ENCODE results near the gene TXNDC5. TPM values are rescaled to one million over a fixed set of nuclear protein-coding genes. Genes with fewer than 3 reads are reported as not detected.

The TXNDC5 gene
- polyA plus RNA-seq, 3 donors = 12.6 to 33.5 (median 21.2) TPM

DNA sequence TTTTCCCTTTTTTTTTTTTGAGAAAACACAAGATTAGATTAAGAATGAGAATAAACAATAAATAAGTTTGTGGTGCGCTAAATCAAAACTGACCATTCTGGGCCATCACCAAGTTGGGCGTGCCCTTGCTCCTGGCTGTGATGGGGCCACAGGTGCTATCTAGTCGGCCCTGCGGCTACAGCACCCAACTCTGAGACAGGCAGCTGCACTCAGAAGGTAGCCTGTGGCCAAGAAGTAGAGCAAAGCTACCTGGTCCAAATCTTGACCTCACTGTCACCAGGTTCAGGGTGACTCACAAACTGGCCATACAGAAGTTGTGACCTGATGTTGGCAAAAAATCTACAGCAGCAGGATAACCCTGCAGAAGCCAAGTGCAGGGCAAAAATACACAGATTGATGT is 3.4 kb downstream of the TXNDC5 start:
- Mint-ChIP-seq H3K36me3 (peaks cover 28% of the 10 kb centered on the region in 2 donors), H3K9me3 (no peaks in the 10 kb centered on the region), H3K4me3 (no peak overlapping the region), H3K27ac (no peak overlapping the region), H3K27me3 (ENCODE audit: low read depth in 3 of 3) (peaks cover 0 to 6% (median 0%) of the 10 kb centered on the region in 3 donors), H3K4me1 (peaks cover 12% of the 10 kb centered on the region)
- intact Hi-C loops (cut with micrococcal nuclease) = loop anchor here in 1 of 2 donors (5.0 kb wide), 1 partner anchor 180 kb away; the partner anchor contains the start of gene BMP6
- Histone ChIP-seq H3K9me3 (replicated peaks in 1 of 2; ENCODE audit: control insufficient read depth in 1 of 2, insufficient read depth in 1 of 2, low read length in 2 of 2) (no peaks in the 10 kb centered on the region), H3K4me1 (ENCODE audit: control insufficient read depth in 1 of 2, insufficient read depth in 2 of 2, low read length in 2 of 2) (peaks cover 12 to 16% of the 10 kb centered on the region in 2 donors), H3K27me3 (ENCODE audit: control insufficient read depth in 2 of 2, insufficient read depth in 2 of 2, low read length in 2 of 2) (peaks cover 0 to 6% of the 10 kb centered on the region in 2 donors), H2AFZ (ENCODE audit: insufficient read depth, low read depth, low read length, poor library complexity, severe bottlenecking) (no peak overlapping the region), H3K79me2 (ENCODE audit: insufficient read depth, low read length) (peaks cover 50% of the 10 kb centered on the region), H3K9ac (ENCODE audit: insufficient read depth, low read length, poor library complexity, severe bottlenecking) (no peak overlapping the region), H3K36me3 (replicated peaks in 1 of 2; ENCODE audit: control insufficient read depth in 1 of 2, insufficient read depth in 2 of 2, low read length in 2 of 2) (peaks cover 27 to 28% of the 10 kb centered on the region in 2 donors), H3K4me2 (replicated peaks; ENCODE audit: extremely low read depth, low read length, poor library complexity, severe bottlenecking) (no peak overlapping the region), H3K27ac (ENCODE audit: low read depth in 1 of 2, low read length in 2 of 2) (no peak overlapping the region), H4K20me1 (ENCODE audit: insufficient read depth, low read length) (peaks cover 4% of the 10 kb centered on the region), H3K4me3 (replicated peaks in 1 of 3; ENCODE audit: low read depth in 2 of 3, low read length in 3 of 3) (no peak overlapping the region)
- no peak for DNase-seq
- TF ChIP-seq, protein P1, sequence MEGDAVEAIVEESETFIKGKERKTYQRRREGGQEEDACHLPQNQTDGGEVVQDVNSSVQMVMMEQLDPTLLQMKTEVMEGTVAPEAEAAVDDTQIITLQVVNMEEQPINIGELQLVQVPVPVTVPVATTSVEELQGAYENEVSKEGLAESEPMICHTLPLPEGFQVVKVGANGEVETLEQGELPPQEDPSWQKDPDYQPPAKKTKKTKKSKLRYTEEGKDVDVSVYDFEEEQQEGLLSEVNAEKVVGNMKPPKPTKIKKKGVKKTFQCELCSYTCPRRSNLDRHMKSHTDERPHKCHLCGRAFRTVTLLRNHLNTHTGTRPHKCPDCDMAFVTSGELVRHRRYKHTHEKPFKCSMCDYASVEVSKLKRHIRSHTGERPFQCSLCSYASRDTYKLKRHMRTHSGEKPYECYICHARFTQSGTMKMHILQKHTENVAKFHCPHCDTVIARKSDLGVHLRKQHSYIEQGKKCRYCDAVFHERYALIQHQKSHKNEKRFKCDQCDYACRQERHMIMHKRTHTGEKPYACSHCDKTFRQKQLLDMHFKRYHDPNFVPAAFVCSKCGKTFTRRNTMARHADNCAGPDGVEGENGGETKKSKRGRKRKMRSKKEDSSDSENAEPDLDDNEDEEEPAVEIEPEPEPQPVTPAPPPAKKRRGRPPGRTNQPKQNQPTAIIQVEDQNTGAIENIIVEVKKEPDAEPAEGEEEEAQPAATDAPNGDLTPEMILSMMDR (IDR thresholded peaks at IDR 0.05) = no peak
- WGBS (ENCODE audit: insufficient coverage) = 99% methylated on average over 4 of the region's 4 CpGs

DNA sequence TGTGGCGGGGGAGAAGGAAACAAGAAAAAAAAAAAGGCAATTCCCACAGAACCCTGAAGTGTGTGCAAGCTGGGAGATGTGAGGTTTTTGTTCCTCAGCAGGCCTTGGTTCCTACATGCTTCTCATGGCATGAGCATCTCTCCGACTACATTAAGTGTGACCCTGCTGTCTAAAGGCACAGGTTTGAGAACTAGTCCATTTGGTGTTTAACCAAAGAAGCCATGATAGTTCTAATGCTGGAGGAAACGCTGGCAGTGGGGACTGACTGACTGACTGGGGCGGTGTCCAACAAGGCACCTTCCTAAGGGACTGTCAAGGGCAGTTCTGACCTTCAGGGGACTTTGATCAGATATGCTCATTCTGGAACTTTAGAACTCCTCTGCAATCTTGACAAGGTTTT is 3.8 kb downstream of the TXNDC5 start:
- peaks cover 50% of the 10 kb centered on the region for H3K79me2 ChIP-seq (ENCODE audit: insufficient read depth, low read length)
- no peak overlapping the region for H3K9ac ChIP-seq (ENCODE audit: insufficient read depth, low read length, poor library complexity, severe bottlenecking)
- no peak overlapping the region for H2AFZ ChIP-seq (ENCODE audit: insufficient read depth, low read depth, low read length, poor library complexity, severe bottlenecking)
- peaks cover 12 to 16% of the 10 kb centered on the region in 2 donors for H3K4me1 ChIP-seq (ENCODE audit: control insufficient read depth in 1 of 2, insufficient read depth in 2 of 2, low read length in 2 of 2)
- H3K27me3 ChIP-seq (ENCODE audit: control insufficient read depth in 2 of 2, insufficient read depth in 2 of 2, low read length in 2 of 2) = peaks cover 0 to 6% of the 10 kb centered on the region in 2 donors
- intact Hi-C loops (cut with micrococcal nuclease) = loop anchor here in 1 of 2 donors (5.0 kb wide), 1 partner anchor 179 kb away; the partner anchor contains the start of gene BMP6
- peaks cover 4% of the 10 kb centered on the region for H4K20me1 ChIP-seq (ENCODE audit: insufficient read depth, low read length)
- no peak overlapping the region for H3K4me2 ChIP-seq (replicated peaks; ENCODE audit: extremely low read depth, low read length, poor library complexity, severe bottlenecking)
- TF ChIP-seq, protein P1 (IDR thresholded peaks at IDR 0.05) = no peak
- Mint-ChIP-seq H3K27ac (no peak overlapping the region), H3K9me3 (no peaks in the 10 kb centered on the region), H3K4me3 (no peak overlapping the region), H3K36me3 (peaks cover 32 to 33% of the 10 kb centered on the region in 2 donors), H3K27me3 (ENCODE audit: low read depth in 3 of 3) (peaks cover 0 to 6% (median 0%) of the 10 kb centered on the region in 3 donors), H3K4me1 (peaks cover 12% of the 10 kb centered on the region)
- no peak for DNase-seq
- WGBS (ENCODE audit: insufficient coverage) = 100% methylated on average over 3 of the region's 4 CpGs
- H3K9me3 ChIP-seq (replicated peaks in 1 of 2; ENCODE audit: control insufficient read depth in 1 of 2, insufficient read depth in 1 of 2, low read length in 2 of 2) = no peaks in the 10 kb centered on the region
- H3K4me3 ChIP-seq (replicated peaks in 1 of 3; ENCODE audit: low read depth in 2 of 3, low read length in 3 of 3) = no peak overlapping the region
- peaks cover 32% of the 10 kb centered on the region in 2 donors for H3K36me3 ChIP-seq (replicated peaks in 1 of 2; ENCODE audit: control insufficient read depth in 1 of 2, insufficient read depth in 2 of 2, low read length in 2 of 2)
- H3K27ac ChIP-seq (ENCODE audit: low read depth in 1 of 2, low read length in 2 of 2) = no peak overlapping the region
